Measurements from ENCODE around the gene MPND.

MPND gene

DNA sequence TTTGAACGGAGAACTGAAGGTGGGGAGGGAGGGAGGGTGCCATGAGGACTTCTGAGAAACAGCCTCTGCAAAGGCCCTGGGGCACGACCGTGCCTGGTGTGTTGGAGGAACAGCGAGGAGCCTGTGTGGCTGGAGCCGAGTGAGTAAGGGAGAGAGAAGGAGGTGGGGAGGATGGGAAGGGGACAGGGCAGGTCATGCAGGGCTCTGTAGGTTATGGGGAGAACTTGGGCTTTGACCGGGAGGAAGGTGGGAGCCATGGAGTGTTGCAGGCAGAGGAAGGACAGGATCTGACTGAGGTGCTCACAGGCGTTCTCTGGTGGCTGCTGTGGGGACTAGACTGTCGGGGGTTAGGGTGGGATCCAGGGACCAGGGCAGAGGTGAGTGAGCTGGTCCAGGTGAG, 6.7 kb downstream of the MPND start:
- DNase-seq = no peak

DNA sequence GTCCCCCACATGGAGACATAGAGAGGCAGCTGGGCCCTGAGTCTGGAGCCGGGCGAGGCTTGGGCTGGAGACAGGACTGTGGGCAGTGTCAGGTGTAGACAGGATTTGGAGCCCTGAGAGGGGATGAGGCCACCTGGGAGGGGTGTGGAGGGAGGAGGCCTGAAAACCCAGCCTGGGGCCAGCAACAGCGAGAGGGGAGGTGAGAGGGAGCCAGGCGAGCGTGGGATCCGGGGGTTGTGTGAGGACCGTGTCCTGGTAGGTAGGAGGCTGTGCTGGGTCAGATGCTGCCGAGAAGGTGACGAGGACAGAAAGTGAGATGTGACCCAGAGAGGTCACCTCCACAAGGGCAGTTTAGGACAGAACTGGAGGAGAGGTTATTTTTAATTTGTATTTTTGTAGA, 7.4 kb downstream of the MPND start:
- DNase-seq = no peak

DNA sequence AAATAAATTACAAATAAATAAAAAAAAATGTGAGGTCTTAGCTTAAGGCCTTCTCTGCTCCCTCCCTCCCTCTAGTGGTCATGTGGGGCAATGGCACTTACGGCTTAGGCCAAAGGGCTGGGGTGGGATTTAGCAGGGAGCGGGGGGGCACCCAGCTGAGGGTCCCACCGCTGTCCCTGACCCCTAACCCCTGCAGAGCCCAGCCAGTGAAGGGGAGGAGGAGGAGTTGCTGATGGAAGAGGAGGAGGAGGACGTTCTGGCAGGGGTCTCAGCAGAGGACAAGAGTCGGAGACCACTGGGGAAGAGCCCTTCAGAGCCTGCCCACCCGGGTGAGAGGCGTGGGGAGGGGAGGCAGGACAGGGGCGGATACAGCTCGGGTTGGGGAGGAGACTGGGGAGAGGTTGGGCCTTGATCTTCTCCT, 9.3 kb downstream of the MPND start:
- peak; percentile 11 for DNase-seq

DNA sequence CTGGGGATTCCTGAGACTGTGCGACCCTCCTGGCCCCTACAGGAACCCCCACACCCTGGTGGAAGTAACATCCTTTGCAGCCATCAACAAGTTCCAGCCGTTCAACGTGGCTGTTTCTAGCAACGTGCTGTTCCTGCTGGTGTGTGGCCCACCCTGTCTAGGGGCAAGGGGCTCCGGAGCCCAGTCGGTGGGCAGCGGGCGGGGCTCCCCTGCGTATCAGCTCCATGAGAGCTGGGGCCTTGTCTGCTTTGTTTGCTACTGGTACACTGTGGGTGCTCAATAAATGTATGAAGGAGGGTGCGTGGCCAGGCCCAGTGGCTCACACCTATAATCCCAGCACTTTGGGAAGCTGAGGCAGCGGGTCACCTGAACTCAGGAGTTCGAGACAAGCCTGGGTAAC, 10.9 kb downstream of the MPND start:
- no peak for DNase-seq

DNA sequence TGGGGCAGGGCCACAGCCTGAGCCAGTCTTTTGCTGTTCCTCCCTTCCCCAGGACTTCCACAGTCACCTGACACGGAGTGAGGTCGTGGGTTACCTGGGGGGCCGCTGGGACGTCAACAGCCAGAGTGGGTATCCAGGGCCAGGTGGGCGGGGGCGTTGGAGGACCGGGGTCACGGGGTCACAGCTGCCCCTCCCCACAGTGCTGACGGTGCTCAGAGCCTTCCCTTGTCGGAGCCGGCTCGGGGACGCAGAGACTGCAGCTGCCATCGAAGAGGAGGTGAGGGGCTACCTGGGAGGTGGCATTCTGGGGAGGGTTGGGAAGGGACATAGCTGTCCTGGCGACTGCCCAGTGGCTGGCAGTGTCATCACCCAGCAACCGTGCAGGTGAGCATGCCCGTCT, 11.5 kb downstream of the MPND start:
- no peak for DNase-seq

DNA sequence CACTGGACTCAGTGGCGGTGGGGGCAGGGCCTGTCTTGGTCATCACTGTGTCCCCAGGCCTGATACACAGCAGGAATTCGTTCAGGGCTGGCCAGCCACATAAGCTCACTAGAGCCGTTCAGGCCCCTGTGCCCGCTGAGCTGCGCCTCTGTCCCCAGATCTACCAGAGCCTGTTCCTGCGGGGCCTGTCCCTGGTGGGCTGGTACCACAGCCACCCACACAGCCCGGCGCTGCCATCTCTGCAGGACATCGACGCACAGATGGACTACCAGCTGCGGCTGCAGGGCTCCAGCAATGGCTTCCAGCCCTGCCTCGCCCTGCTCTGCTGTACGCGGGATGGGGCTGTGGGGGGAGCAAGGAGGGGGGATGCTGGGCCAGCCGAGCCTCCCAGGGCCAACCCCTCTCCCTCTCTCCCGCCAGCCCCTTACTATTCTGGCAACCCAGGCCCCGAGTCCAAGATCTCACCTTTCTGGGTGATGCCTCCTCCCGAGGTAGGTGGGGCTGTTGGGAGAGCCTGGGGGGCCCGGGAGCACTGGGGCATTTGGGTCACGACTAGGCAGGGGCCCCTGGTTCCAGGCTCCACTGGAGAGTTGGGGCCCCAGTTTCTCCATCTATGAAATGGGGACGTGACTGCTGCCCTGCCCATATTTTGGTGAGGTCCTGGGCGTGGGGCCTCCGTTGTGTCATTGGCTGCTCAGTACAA, 13.9 kb downstream of the MPND start:
- DNase-seq = no peak

DNA sequence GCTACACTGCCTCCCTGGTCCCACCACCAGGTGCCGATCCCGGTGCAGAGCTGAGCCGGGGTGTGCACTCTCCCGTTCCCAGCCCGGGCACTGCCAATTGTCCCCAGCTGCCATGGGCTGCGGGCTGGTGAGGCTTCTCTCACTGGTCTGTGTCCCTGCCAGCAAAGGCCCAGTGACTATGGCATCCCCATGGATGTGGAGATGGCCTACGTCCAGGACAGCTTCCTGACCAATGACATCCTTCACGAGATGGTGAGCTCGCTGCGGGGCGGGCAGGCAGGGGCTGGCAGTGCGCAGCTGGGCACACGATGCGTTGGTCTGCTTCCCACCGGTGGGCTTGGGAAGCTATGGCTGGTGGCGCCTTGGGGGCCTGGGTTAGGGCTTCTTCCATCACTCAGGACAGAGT, 14.6 kb downstream of the MPND start:
- DNase-seq = no peak

DNA sequence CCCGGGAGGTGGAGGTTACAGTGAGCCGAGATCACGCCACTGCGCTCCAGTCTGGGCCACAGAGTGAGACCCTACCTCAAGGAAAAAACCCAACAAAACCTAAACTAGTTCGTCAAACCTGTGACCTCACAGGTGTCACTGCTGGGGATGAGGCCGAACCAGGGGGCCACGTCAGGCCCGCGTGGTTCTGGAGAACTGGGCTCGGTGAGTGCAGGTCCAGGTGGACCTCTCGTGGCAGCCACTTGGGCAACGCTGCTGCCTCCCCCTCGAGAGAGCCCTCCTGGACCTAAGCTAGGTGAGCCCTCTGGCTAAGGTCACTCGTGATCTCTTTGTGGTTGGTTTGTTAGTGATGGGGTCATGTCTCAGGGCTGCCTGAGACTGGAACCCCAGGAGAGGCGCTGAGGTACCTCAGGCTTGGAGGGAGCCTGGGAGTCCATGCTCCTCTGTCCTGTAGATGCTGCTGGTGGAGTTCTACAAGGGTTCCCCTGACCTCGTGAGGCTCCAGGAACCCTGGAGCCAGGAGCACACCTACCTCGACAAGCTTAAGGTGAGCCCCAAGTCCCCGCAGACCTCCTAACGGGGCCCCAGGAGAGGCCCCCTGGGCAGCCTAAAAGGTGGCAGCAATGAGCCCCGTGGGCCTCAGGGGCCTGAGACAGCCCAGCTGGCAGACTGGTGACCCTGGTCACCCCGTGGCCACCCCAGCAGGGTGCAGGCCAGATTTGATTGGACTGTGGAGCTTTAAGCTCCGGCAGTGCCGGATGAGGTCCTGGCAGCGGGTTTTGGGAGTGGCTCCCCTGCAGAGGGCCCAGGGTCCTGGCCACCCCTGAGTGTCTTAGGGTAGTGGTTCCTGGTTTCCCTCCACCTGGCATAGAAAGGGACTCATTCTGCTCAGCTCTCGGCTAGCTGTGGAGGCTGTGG, 15.6 kb downstream of the MPND start:
- DNase-seq = no peak

DNA sequence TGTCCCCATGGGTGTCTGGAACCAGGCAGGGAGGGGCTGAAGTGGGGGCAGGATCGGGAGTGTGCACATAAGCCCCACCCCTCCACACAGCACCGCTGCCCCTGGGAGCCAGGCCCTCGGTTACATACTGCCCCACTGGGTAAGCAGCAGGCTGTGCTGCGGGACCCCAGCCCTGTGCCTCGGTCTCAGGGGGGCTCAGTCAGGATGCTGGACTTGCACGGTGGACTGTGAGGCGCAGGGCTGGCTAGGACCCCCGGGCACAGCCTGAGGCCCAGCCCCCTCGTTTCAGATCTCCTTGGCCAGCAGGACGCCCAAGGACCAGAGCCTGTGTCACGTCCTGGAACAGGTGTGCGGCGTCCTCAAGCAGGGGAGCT, 16.3 kb downstream of the MPND start:
- DNase-seq = no peak

DNA sequence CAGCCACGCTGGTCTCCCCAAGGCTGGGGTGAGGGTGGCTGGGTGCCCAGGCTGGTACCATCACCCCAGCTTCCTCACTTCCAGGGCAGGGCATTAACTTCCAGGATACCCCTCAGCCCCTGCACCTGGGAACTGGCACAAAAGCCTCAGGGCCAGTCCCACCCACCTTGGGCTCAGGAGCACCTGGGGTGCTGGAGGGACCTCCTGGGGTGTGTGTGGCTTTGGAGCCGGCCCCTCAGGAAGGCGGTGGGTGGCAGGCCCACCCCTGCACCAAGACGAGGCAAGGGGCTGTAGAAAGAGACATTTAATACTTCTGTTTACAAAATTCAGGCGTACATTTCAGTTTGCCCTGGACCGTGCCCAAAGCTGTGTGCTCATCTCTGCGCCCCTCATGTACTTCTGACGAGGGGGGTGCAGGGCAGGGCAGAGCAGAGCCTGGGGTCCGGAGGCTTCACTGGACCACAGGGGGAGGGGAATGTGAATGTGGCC, 16.8 kb downstream of the MPND start:
- DNase-seq = no peak

DNA sequence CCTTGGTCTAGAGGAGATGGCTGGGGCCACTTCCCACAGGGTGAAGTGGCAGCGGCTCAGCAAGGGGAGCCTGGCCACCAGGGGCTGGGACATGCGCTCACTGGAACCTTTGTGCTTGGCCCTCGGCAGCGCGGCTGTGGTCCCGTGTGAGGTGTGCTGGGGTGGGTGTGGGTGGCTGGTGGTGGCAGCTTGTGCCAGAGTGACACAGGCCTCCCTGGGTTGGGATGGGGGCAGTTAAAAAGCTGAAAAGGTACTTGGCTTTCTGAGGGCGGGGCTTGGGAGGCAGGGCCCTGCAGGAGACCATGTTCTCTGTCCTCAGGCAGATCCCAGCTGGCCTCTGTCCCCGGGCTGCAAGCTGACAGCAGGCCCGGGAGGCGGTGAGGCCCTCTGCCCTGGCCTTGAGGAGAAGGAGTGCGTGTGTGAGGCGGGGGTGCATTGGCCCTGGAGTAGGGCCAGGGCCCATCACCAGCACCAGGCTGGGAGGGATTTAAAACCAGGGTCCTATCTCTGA, 17.3 kb downstream of the MPND start:
- no peak for DNase-seq

DNA sequence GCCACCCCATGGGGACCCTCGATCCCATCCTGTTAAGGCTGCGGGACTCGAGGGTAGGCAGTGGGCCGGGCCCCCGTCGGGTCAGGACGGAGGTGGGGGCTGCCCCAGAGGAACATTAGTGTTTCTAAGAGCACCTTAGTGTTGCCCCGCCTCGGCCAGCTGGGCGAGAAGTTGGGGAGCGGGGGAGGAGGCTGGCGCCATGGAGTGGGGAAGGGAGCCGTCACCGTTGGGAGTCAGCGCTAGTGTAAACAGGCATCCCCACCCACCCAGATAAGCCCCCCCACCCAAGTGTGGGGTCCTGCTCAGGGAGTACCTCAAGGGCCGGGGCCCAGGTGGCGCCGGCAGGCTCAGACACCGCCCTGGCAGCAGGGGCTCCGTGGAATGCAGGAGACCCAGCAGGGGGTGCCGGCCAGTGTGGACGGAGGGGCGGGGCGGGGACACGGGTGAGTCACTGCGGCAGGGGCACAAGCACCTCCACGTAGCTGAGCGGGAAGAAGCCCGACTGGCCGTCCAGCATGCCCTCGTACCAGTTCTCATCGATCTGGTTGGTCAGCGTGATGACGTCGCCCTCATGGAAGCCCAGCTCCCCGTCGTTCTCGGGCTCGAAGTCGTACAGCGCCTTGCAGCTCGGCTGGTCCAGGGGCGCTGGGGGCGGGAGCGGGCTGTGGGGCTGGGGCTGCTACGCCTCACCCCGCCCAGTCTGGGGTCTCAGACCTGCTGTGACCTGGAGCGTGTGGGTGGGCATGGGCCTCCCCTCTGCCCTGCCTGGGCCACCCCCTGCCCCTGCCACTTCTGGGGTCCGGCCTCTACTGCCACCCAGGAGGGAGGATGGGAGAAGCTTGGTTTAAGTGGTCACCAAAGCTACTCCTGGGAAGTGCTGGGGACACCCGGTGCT, 18.0 kb downstream of the MPND start:
- no peak for DNase-seq

DNA sequence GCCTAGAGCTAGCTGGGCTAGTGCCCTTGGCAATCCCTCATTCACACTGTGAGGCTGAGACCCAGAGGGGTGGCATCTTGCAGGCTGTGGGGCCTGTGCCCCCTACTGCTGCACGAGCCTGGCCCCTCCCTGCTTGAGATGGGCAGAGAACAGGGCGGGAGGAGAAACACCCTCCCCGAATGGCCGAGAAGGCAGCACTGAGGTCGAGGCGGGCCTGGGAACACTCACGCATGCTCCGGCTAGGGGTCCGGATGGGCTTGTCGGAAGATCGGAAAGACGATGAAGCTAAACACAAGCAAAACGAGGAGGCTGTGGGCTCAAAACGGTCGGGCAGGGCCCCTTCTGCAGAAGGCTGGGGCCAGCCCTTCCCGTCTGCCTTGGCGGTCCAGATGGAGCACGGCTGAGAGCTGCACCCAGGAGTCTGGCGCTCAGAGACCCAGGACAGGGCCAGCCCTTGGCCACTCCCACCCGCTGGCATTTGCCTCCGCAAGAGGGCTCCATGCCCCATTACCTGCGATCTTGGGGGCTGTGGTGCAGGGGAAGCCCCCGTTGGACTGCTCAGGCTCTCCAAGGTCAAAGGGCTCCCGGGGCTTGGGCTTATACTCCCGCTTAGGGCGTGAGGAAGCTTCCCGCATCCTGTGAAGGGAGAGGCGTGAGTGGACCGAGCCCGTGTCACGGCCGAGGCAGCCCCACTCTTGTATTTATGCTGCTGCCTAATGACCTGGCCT, 18.9 kb downstream of the MPND start:
- no peak for DNase-seq

DNA sequence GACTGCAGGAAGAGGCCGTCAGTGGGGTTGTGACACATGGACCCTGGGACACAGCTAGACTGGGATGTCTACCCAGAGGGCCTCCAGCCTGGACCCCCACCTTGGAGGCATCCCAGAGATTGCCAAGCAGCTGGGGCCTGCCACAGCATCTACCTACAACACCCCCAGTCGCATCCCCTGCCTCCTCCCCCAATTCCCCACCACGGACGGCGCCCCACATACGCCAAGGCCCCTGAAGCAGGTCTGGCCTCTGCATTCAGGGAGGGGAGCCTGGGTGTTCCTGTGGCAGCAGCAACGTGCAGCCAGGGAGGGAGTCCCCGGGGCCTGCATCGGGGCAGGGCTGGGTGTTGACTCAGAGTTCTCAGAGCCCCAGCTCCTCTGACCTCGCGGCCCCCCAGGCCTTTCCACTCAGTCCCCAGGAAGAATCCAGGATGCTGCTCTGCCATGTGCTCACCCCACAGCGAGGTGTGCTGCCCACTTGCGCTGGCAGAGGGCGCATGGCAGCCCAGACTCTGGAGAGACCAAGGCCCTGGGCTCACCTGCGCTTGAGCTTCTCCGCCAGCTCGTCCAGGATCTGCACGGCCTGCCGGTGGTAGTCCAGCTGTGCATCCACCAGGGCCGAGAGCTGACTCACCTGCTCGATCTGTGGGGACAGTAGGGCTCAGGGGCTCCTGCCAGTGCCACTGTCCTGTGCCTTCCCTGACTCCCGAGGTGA, 19.6 kb downstream of the MPND start:
- no peak for DNase-seq

DNA sequence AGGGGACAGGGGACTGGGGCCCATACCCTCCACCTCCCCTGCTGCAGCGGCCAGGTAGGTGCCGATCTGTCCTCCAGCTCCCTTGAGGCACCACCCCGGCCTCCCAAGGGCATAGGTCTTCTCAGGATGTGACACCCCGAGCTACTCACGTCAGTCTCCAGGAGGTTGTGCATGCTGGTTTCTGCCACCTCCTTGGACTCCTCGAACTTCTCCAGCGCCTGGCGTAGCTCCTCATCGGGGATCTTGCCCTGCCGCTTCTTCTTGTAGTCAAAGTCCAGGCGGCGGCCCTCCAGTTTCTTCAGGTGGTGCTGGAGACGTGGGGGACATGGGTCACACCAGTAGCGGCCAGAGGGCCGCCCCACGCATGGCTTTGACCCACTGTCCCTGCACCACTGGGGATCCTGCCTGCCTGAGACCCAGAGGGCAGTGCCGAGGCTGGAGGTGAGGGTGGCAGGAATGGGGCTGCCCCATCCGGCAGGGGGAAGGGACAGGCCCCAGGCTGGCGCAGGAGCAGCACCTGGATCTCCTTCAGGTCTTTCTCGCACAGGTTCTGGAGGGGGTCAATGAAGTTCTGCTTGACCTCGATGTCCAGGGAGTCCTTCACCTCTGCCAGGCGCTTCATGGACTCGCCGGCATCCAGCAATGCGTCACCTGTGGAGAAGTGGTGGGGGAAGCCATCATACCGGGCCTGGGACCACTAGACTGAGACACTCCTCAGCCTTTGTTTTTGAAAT, 20.4 kb downstream of the MPND start:
- no peak for DNase-seq

DNA sequence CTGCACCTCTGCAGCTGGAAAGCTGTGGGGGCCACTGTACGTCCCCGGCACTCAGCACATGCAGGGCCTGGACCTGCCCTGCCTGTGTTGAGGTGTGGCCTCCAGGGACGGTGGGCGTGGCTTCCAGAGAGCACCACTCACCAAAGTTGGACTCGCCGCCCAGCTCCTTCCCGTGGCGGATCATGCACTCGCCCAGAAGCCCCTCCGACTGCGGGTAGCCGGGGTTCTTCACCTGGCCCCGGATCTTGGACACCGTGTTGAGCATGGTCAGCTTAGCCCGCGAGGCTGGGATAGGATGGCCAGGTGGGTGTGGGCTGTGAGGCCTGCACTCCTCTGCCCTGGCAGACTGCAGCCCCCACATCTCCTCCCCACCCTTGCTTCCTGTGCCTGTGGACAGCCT, 22.0 kb downstream of the MPND start:
- no peak for DNase-seq

DNA sequence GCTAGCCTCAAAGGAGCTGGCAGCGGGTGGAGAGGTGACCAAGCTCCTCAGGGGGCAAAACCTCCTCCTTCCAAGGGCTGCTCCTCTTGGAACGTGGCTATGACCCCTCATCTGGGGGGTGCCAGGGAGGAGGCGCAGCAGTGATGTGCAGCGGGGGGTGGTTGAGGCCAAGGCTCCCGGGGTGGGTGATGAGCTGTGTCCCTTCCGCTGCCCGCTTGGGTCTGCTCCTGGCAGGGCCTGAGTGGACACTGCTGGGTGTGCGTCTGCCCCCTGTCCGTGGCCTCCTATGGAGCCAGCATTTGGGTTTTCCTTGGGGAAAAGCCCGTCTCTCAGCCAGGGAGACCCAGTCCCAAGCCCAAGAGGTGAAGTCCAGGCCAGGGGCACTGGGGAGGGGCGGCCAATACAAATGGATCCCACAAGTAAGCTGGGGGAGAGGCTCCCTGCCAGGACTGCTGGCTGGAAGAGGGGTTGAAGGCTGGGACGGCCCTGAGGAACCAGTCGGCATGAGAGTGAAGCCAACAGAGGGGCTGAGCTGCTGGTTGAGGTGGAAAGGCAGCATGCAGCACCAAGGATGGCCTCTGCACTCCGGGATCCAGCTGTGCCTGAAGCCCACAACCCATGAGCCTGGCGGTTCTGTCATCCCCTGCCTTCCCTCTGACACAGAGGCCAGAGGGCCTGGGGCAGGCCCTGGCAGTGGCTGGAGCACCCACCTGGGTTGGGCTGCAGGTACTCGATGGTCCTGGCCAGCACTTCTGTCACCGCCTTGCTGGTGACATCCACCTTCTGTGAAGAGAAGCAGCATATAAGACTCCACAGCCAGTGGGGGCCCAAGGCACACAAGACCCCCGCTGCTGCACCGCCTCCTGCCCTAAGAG, 22.7 kb downstream of the MPND start:
- DNase-seq = no peak

DNA sequence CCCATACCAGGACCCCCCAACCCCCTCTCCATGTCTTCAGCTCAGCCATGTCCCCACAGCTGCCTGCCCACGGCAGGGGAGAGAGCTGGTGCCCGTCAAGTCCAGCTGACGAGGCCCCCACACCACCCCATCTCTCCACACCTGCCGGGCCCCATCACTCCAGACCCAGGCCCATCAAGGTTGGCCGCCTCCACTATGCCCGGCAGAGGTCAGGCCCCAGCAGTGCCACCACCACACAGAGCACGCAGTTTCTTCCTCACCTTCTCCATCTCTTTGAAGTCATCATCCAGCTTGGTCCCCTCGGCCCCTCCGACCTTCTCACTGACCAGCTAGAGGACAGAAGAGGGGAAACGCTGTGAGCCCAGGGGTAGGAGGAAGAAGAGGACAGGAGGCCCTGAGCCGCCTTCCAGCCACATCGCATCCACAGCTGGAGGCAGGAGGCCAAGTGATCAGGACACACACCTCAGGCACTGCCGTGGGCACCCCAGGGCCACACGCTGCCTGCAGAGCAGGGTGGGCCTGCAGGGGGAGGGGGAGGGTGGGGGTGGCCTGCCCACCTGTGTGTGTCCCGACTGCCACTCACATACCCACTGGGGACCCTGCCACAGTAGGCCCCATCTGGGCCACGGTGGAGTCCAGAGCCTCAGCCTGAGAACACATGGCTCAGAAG, 23.4 kb downstream of the MPND start:
- no peak for DNase-seq

DNA sequence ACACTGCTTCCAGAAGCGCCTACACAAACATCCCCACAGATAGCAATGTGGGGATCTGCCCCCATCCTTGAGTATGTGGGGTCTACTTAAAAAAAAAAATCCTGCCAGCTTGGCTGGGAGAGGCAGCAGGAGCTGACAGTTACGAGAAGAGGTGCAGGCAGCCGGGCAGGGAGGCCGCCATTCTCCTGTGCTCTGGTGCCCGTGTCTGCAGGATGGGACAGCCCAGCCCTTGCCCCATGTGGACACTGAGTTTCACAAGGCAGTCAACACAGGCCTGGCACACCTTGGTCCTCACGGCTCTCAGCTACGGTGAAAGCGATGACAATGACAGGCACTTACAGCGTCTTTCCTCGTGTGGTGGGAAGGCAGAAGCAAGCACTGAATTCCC, 24.0 kb downstream of the MPND start:
- no peak for DNase-seq

Measured in NCI-H2227 treated with DMSO at 0.1 percent for 48 hours (cell line).